DND-41 (cell line): ENCODE results near the gene GRID1.

Experiments used
- ATAC-seq: fragments of 200-7000 bp; cut with Tn5 transposase; 3 replicates; pipeline ENCODE4 v1.9.1; 2021; ENCODE audit warnings: low read depth; ENCODE audit not compliant: insufficient read depth
- DNase-seq: peaks from one replicate; pipeline ENCODE4 v3.0.0-alpha.2; 2020
- H2AFZ ChIP-seq: 2 replicates; pipeline ENCODE4 v1.6.0; 2012; ENCODE audit warnings: low read depth, low read length
- H3K27ac ChIP-seq: 2 replicates; pipeline ENCODE4 v1.5.1; 2012; ENCODE audit warnings: low read length, inconsistent platforms
- H3K27me3 ChIP-seq: fragments of 200-600 bp; sonication (generic); 2 replicates; pipeline ENCODE4 v1.6.0; 2012; ENCODE audit warnings: low read length, mild to moderate bottlenecking, inconsistent platforms; ENCODE audit not compliant: insufficient read depth, poor library complexity
- H3K36me3 ChIP-seq: 2 replicates; pipeline ENCODE4 v1.5.1; 2012; ENCODE audit warnings: low read length, inconsistent platforms; ENCODE audit not compliant: insufficient read depth
- H3K4me1 ChIP-seq: 2 replicates; pipeline ENCODE4 v1.5.1; 2012; ENCODE audit warnings: mild to moderate bottlenecking, low read length; ENCODE audit not compliant: insufficient read depth
- H3K4me2 ChIP-seq: 2 replicates; pipeline ENCODE4 v1.6.0; 2012; ENCODE audit warnings: mild to moderate bottlenecking, moderate library complexity, low read length, inconsistent platforms; ENCODE audit not compliant: insufficient read depth
- H3K4me3 ChIP-seq, 2 experiments: fragments of 200-600 bp in 1 of 2; shearing (Covaris generic) in 1 of 2; 2 replicates each; pipeline ENCODE4 v1.5.1; 2012 to 2016; ENCODE audit warnings: inconsistent platforms in 2 of 2, low read length in 2 of 2, mild to moderate bottlenecking in 2 of 2, low read depth in 1 of 2, moderate library complexity in 1 of 2
- H3K79me2 ChIP-seq: 2 replicates; pipeline ENCODE4 v1.6.0; 2012; ENCODE audit warnings: low read length, inconsistent platforms; ENCODE audit not compliant: insufficient read depth
- H3K9ac ChIP-seq: 2 replicates; pipeline ENCODE4 v1.6.0; 2012; ENCODE audit warnings: low read depth, mild to moderate bottlenecking, inconsistent platforms, low read length, moderate library complexity
- H3K9me3 ChIP-seq: 2 replicates; pipeline ENCODE4 v1.5.1; 2012; ENCODE audit warnings: low read length, moderate library complexity, mild to moderate bottlenecking, inconsistent platforms; ENCODE audit not compliant: insufficient read depth, severe bottlenecking
- H4K20me1 ChIP-seq: 2 replicates; pipeline ENCODE4 v1.6.0; 2012; ENCODE audit warnings: low read length; ENCODE audit not compliant: insufficient read depth
- CTCF ChIP-seq: IDR thresholded peaks from 2 replicates; pipeline ENCODE4 v1.5.1; 2012; ENCODE audit warnings: borderline replicate concordance, low read length, moderate library complexity, mild to moderate bottlenecking; ENCODE audit not compliant: poor library complexity, severe bottlenecking; ENCODE audit errors: extremely low read depth
- EZH2 ChIP-seq: IDR thresholded peaks from 3 replicates; pipeline ENCODE4 v1.6.1; 2012; ENCODE audit warnings: borderline replicate concordance, low read depth, mild to moderate bottlenecking, moderate library complexity, low read length, inconsistent platforms; ENCODE audit not compliant: severe bottlenecking

The GRID1 gene

GRCh38 chr10:85682621-85683020 is 684.0 kb downstream of the GRID1 start:
- no peaks in the 10 kb centered on the region for H3K79me2 ChIP-seq
- no peak overlapping the region for H2AFZ ChIP-seq
- H3K4me1 ChIP-seq: no peaks in the 10 kb centered on the region
- no peak overlapping the region for H3K27ac ChIP-seq
- no peak for ATAC-seq
- H3K9ac ChIP-seq: no peak overlapping the region
- no peak for TF ChIP-seq CTCF
- no peak for TF ChIP-seq EZH2
- peaks cover 2% of the 10 kb centered on the region for H3K27me3 ChIP-seq
- H3K4me3 ChIP-seq: no peak overlapping the region
- H3K4me2 ChIP-seq: no peak overlapping the region
- no peaks in the 10 kb centered on the region for H4K20me1 ChIP-seq
- DNase-seq: no peak
- no peaks in the 10 kb centered on the region for H3K9me3 ChIP-seq
- no peaks in the 10 kb centered on the region for H3K36me3 ChIP-seq

GRCh38 chr10:85679710-85680109 is 686.9 kb downstream of the GRID1 start:
- TF ChIP-seq EZH2 (no peak), CTCF (no peak)
- ATAC-seq: no peak
- H3K4me1 ChIP-seq: no peaks in the 10 kb centered on the region

GRCh38 chr10:85679061-85679460 is 687.5 kb downstream of the GRID1 start:
- TF ChIP-seq EZH2 (no peak), CTCF (no peak)
- peaks cover 2% of the 10 kb centered on the region for H3K27me3 ChIP-seq
- no peaks in the 10 kb centered on the region for H4K20me1 ChIP-seq
- H3K4me1 ChIP-seq: no peaks in the 10 kb centered on the region
- no peaks in the 10 kb centered on the region for H3K36me3 ChIP-seq
- H3K4me2 ChIP-seq: no peak overlapping the region
- H3K4me3 ChIP-seq: no peak overlapping the region
- no peaks in the 10 kb centered on the region for H3K79me2 ChIP-seq
- H3K27ac ChIP-seq: no peak overlapping the region
- H3K9ac ChIP-seq: no peak overlapping the region
- H2AFZ ChIP-seq: no peak overlapping the region
- H3K9me3 ChIP-seq: no peaks in the 10 kb centered on the region
- no peak for DNase-seq
- ATAC-seq: no peak

More at GRCh38 chr10:85679710-85680109, 686.9 kb downstream of the GRID1 start:
- Histone ChIP-seq H3K79me2 (no peaks in the 10 kb centered on the region), H3K4me3 (no peak overlapping the region), H3K27me3 (peaks cover 2% of the 10 kb centered on the region), H3K9me3 (no peaks in the 10 kb centered on the region), H3K9ac (no peak overlapping the region), H4K20me1 (no peaks in the 10 kb centered on the region), H3K27ac (no peak overlapping the region), H2AFZ (no peak overlapping the region), H3K36me3 (no peaks in the 10 kb centered on the region), H3K4me2 (no peak overlapping the region)
- no peak for DNase-seq

- H3K4me2 ChIP-seq: no peak overlapping the region
- no peak for ATAC-seq
- no peak overlapping the region for H3K9ac ChIP-seq
Observed at GRCh38 chr10:85674851-85675250, 691.7 kb downstream of the GRID1 start.

More at GRCh38 chr10:85674851-85675250, 691.7 kb downstream of the GRID1 start:
- peaks cover 2% of the 10 kb centered on the region for H3K27me3 ChIP-seq
- no peaks in the 10 kb centered on the region for H3K4me1 ChIP-seq
- TF ChIP-seq CTCF (no peak), EZH2 (no peak)
- H2AFZ ChIP-seq: no peak overlapping the region
- no peak overlapping the region for H3K4me3 ChIP-seq
- no peak overlapping the region for H3K27ac ChIP-seq
- H3K36me3 ChIP-seq: no peaks in the 10 kb centered on the region
- no peaks in the 10 kb centered on the region for H4K20me1 ChIP-seq
- no peaks in the 10 kb centered on the region for H3K9me3 ChIP-seq
- DNase-seq: no peak
- H3K79me2 ChIP-seq: no peaks in the 10 kb centered on the region
